GM12878 (cell line): ENCODE data around the gene ZMYND15. TPM values are rescaled to one million over a fixed set of nuclear protein-coding genes. Genes with fewer than 3 reads are reported as not detected.

ENCODE experiments used
- ATAC-seq: fragments of 200-7000 bp; cut with Tn5 transposase; 3 replicates; pipeline ENCODE4 v1.9.1; 2020; ENCODE audit warnings: mild to moderate bottlenecking, moderate library complexity
- BruUV-seq: library from RNA; stranded (reverse); fragments of 400-500 nt; replicated peaks from 2 replicates; lab custom pipeline; 2021; lab: Mats Ljungman, UMichigan
- CTCF ChIA-PET: fragments of 300-600 bp; sonication (Branson Sonifier 250); formaldehyde crosslinking; extraction: SDS; loops from one replicate; lab custom pipeline; 2021; ENCODE audit warnings: inconsistent platforms; lab: Yijun Ruan, JAX
- POLR2A ChIA-PET: fragments of 350-600 bp; formaldehyde crosslinking; extraction: SDS; loops from one replicate; lab custom pipeline; 2021; ENCODE audit warnings: inconsistent platforms; lab: Charles Lee
- RAD21 ChIA-PET: fragments of 300-600 bp; sonication (Branson Sonifier 250); formaldehyde crosslinking; loops from one replicate; lab custom pipeline; 2023; ENCODE audit warnings: antibody characterized with exemption; ENCODE audit not compliant: unreplicated experiment; lab: Charles Lee
- SMC1A ChIA-PET: fragments of 300-600 bp; sonication (Branson Sonifier 250); formaldehyde crosslinking; loops from one replicate; lab custom pipeline; 2023; ENCODE audit not compliant: unreplicated experiment, uncharacterized antibody; lab: Charles Lee
- DNase-seq: peaks from one replicate; pipeline ENCODE4 v3.0.0-alpha.2; 2011; ENCODE audit warnings: low read depth, low spot score
- FAIRE-seq: peaks from 3 replicates; lab custom pipeline; 2011; peaks lifted over from hg19 to GRCh38; lab: Jason Lieb, UNC
- H2AFZ ChIP-seq: 2 replicates; pipeline ENCODE4 v1.6.0; 2011; ENCODE audit warnings: low read depth, low read length, control low read depth; ENCODE audit not compliant: control insufficient read depth
- H3K27ac ChIP-seq: 2 replicates; pipeline ENCODE4 v1.5.1; 2011; ENCODE audit warnings: control low read depth; ENCODE audit not compliant: control insufficient read depth, insufficient read depth
- H3K27me3 ChIP-seq, 2 experiments: replicated peaks in 1 of 2; 2 replicates each; pipeline versions ENCODE4 v1.6.0 to v1.6.1; 2011; ENCODE audit warnings: low read length in 1 of 2; ENCODE audit not compliant: control insufficient read depth in 2 of 2, insufficient read depth in 2 of 2
- H3K36me3 ChIP-seq, 2 experiments: 2 replicates each; pipeline ENCODE4 v1.5.1; 2011; ENCODE audit warnings: low read length in 1 of 2; ENCODE audit not compliant: control insufficient read depth in 2 of 2, insufficient read depth in 2 of 2
- H3K4me1 ChIP-seq: 2 replicates; pipeline ENCODE4 v1.6.1; 2011; ENCODE audit warnings: mild to moderate bottlenecking, low read length, moderate library complexity, mixed read lengths; ENCODE audit not compliant: control insufficient read depth, insufficient read depth
- H3K4me2 ChIP-seq: 2 replicates; pipeline ENCODE4 v1.6.0; 2011; ENCODE audit warnings: control low read depth; ENCODE audit not compliant: control insufficient read depth, insufficient read depth
- H3K4me3 ChIP-seq: fragments of 200-600 bp; sonication (generic); 2 replicates; pipeline ENCODE4 v1.5.1; 2016
- H3K79me2 ChIP-seq: 2 replicates; pipeline ENCODE4 v1.6.0; 2011; ENCODE audit warnings: low read length; ENCODE audit not compliant: control insufficient read depth, insufficient read depth
- H3K9ac ChIP-seq: 2 replicates; pipeline ENCODE4 v1.8.0; 2011; ENCODE audit warnings: low read length, control low read depth, mixed read lengths; ENCODE audit not compliant: control insufficient read depth, insufficient read depth
- H3K9me3 ChIP-seq: replicated peaks from 3 replicates; pipeline ENCODE4 v1.5.1; 2011; ENCODE audit warnings: mild to moderate bottlenecking, low read length; ENCODE audit not compliant: control insufficient read depth, insufficient read depth
- H4K20me1 ChIP-seq: 2 replicates; pipeline ENCODE4 v1.6.0; 2011; ENCODE audit not compliant: control insufficient read depth, insufficient read depth
- BRCA1 ChIP-seq: IDR thresholded peaks from 2 replicates; pipeline ENCODE4 v1.6.1; 2011; ENCODE audit warnings: low read depth, low read length, improper control_type of control experiment
- E2F4 ChIP-seq: IDR thresholded peaks from 2 replicates; pipeline ENCODE4 v1.6.1; 2012; ENCODE audit warnings: low read depth, low read length, improper control_type of control experiment
- FOS ChIP-seq: IDR thresholded peaks from 3 replicates; pipeline ENCODE4 v1.6.1; 2011; ENCODE audit warnings: borderline replicate concordance; ENCODE audit not compliant: insufficient read length; ENCODE audit errors: extremely low read depth
- MYC ChIP-seq: IDR thresholded peaks from 2 replicates; pipeline ENCODE4 v1.6.1; 2011; ENCODE audit warnings: mild to moderate bottlenecking, low read length, moderate library complexity, inconsistent platforms; ENCODE audit not compliant: insufficient read depth, insufficient replicate concordance, insufficient read length, severe bottlenecking
- RBBP5 ChIP-seq: fragments of 200-600 bp; sonication (generic); conservative IDR thresholded peaks from 2 replicates; pipeline ENCODE4 v1.6.1; 2016
- RCOR1 ChIP-seq: conservative IDR thresholded peaks from 2 replicates; pipeline ENCODE4 v1.6.1; 2012; ENCODE audit warnings: low read depth, low read length, improper control_type of control experiment
- USF1 ChIP-seq: IDR thresholded peaks from 2 replicates; pipeline ENCODE4 v1.6.1; 2011; ENCODE audit warnings: borderline replicate concordance, low read depth, mild to moderate bottlenecking, moderate library complexity, mixed read lengths, low read length; ENCODE audit not compliant: insufficient read depth; ENCODE audit errors: extremely low read length
- ZNF687 ChIP-seq: fragments of 450-650 bp; IDR thresholded peaks from 2 replicates; pipeline ENCODE4 v1.6.1; 2017; ENCODE audit warnings: mild to moderate bottlenecking, moderate library complexity
- WGBS: methylation state at CpG from one replicate; pipeline ENCODE4 v1.1.6; 2016; ENCODE audit warnings: low lambda C conversion rate; ENCODE audit not compliant: insufficient replicate concordance, insufficient coverage; ENCODE audit errors: missing lambda C conversion rate; 5-methylcytosine and 5-hydroxymethylcytosine counted together
- in situ Hi-C: fragments of 300-500 bp; cut with MboI; formaldehyde crosslinking; loops from 9 replicates; pipeline ENCODE4 v1.14.3; 2018; ENCODE audit warnings: mixed read lengths
- intact Hi-C: fragments of 100-400 bp; cut with micrococcal nuclease; formaldehyde crosslinking; loops from one replicate; pipeline ENCODE4 v1.14.2; 2022; ENCODE audit not compliant: unreplicated experiment
- polyA plus RNA-seq, 11 experiments: library from polyadenylated mRNA; depleted of rRNA in 4 of 11; unstranded in 6 of 11; stranded (reverse) in 5 of 11; fragments of >200 nt; fragmentation: Nextera tagmentation in 4 of 11; fragmentation: Illumina TruSeq in 1 of 11; extraction: Ambion mirVana in 4 of 11; extraction: Trizol in 1 of 11; gene quantifications; 1 replicate in 1 of 11; 2 replicates in 10 of 11; pipeline versions ENCODE4 v1.2.1 to v1.2.3, GENCODE V29; 2011 to 2016; ENCODE audit warnings: inconsistent platforms in 2 of 11, missing spikeins in 2 of 11, low read depth in 1 of 11
- total RNA-seq, 4 experiments: library from RNA; depleted of rRNA in 3 of 4; stranded (reverse); fragments of >200 nt in 3 of 4; fragmentation: Illumina TruSeq in 1 of 4; extraction: Trizol in 1 of 4; gene quantifications; 2 replicates each; pipeline versions ENCODE4 v1.2.1 to v1.2.3, GENCODE V29; 2013 to 2021

ZMYND15 gene
- total and polyA plus RNA-seq, 10 of the 15 experiments (the other 5 are each of a cell fraction or from before 2014, with no cell fraction given) = 0.03 to 0.17 (median 0.06) TPM; not detected in 4

- SMC1A ChIA-PET = interaction anchor here (0.9 kb wide), 1 partner anchor 78 kb away, joined by 3 read pairs; the partner anchor contains the start of gene ARRB2
- Histone ChIP-seq H4K20me1 (no peaks in the 10 kb centered on the region), H3K4me3 (no peak overlapping the region), H3K4me1 (peaks cover 12% of the 10 kb centered on the region), H3K27me3 (peaks cover 18 to 19% of the 10 kb centered on the region in 2 experiments), H3K79me2 (no peaks in the 10 kb centered on the region), H3K9ac (no peak overlapping the region), H3K27ac (no peak overlapping the region), H3K4me2 (peak overlapping the region; percentile 98)
- FAIRE-seq = no peak
- intact Hi-C loops = loop anchor here (5.0 to 10.0 kb wide), 2 partner anchors 53 to 76 kb away; partner anchors contain the start of genes ARRB2, CXCL16, MED11 and ZMYND15
- TF ChIP-seq ZNF687 = no peak
- no peak for TF ChIP-seq BRCA1
- TF ChIP-seq MYC = no peak
- TF ChIP-seq E2F4 = no peak
- no peak for TF ChIP-seq RBBP5
- no peak for TF ChIP-seq RCOR1
- no peak for TF ChIP-seq USF1
- TF ChIP-seq FOS = no peak
- TF ChIP-seq, all 136 proteins: peak for 0
- RAD21 ChIA-PET = interaction anchor here (1.1 kb wide), 1 partner anchor 78 kb away, joined by 3 read pairs; the partner anchor contains the start of gene ARRB2
- POLR2A ChIA-PET = interaction anchor here (0.6 kb wide), 1 partner anchor 124 kb away, joined by 4 read pairs; no protein-coding TSS in a partner anchor
- Histone ChIP-seq H3K9me3 (no peaks in the 10 kb centered on the region), H2AFZ (no peak overlapping the region), H3K36me3 (no peaks in the 10 kb centered on the region)
- CTCF ChIA-PET = interaction anchor here (0.7 to 1.6 kb wide), 4 partner anchors 13 to 87 kb away, joined by 3 to 4 read pairs (median 3); no protein-coding TSS in a partner anchor
- WGBS = 71% methylated on average over 14 of the region's 14 CpGs
- in situ Hi-C loops = no loop called here
- no TSS peak for BruUV-seq
- ATAC-seq (no peak), DNase-seq (no peak)
Observed at GRCh38 chr17:4788159-4788806, 48.6 kb downstream of the ZMYND15 start.
